ENCODE data around the gene AK1. TPM values are rescaled to one million over a fixed set of nuclear protein-coding genes. Genes with fewer than 3 reads are reported as not detected.

Gene AK1
- total and polyA plus RNA-seq, 9 of the 15 experiments (the other 6 are each of a cell fraction or from before 2014, with no cell fraction given), result 10.1 to 71.8 (median 39.0) TPM

DNA sequence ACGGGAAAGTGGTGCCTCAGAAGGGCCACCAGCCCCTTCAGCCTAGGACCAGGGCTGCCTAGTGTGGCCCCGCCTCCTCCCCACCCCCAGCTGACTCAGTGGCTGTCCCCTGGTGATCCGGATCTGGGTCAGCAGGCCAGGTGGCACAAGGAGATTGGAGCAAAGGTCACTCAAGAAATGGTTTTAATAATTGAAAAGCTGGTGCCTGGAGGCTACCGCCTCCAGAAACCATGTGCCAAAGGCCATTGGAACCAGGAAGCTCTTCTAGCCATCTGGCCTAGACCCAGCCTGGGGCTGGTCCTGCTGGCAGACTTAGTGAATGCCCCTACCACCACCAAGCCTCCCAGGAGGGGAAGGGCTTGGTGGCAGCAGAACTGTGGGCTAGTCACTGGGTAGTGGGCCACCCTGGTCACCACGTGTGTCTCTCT is 37.9 kb upstream of the AK1 start:
- CTCF ChIA-PET (ENCODE audit: low intra/inter-chr PET ratio), result interaction anchor here (0.5 kb wide), 1 partner anchor 177 kb away, joined by 4 read pairs; no protein-coding TSS in a partner anchor
- intact Hi-C loops (cut with micrococcal nuclease) (loop anchor here (5.0 to 10.0 kb wide), 2 partner anchors 48 to 411 kb away; no protein-coding TSS in a partner anchor), in situ Hi-C loops (cut with MboI) (loop anchor here (5.0 to 25.0 kb wide), 3 partner anchors 178 to 978 kb away; partner anchors contain the start of gene TOR2A)
- DNase-seq (ENCODE audit: extremely low read depth in 1 of 4, low spot score in 3 of 4), result peak in 3 of 4 experiments; percentile 43 to 61 (median 55)
- H3K9me3 ChIP-seq (replicated peaks; ENCODE audit: control insufficient read depth, insufficient read depth, low read depth, low read length), result no peaks in the 10 kb centered on the region
- H3K27ac ChIP-seq (ENCODE audit: extremely low read depth, low read depth, low read length), result peak overlapping the region; percentile 54; the same call in 1 of the 3 replicates
- no peaks in the 10 kb centered on the region for H3K9me1 ChIP-seq (ENCODE audit: control insufficient read depth, insufficient read depth, low read length)
- no peak for ATAC-seq
- POLR2A ChIA-PET, result interaction anchor here (0.6 to 1.2 kb wide), 6 partner anchors 18 to 203 kb away, joined by 3 to 6 read pairs (median 4); no protein-coding TSS in a partner anchor
- peaks cover 48 to 68% of the 10 kb centered on the region in 2 experiments for H3K4me1 ChIP-seq (replicated peaks in 1 of 2; ENCODE audit: control insufficient read depth in 2 of 2, insufficient read depth in 2 of 2, low read length in 2 of 2)
- BruUV-seq (replicated peaks), result no TSS peak
- H3K36me3 ChIP-seq (ENCODE audit: control insufficient read depth, insufficient read depth, low read length), result peaks cover 37% of the 10 kb centered on the region; the same call in 2 of the 3 replicates
- H3K79me2 ChIP-seq (ENCODE audit: control insufficient read depth, insufficient read depth, low read length), result peaks cover 17% of the 10 kb centered on the region
- H3K9ac ChIP-seq (ENCODE audit: insufficient read depth in 1 of 2, low read depth in 2 of 2, low read length in 2 of 2), result peak overlapping the region; percentile 39 to 96; a peak in 3 of 4 replicates
- H2AFZ ChIP-seq (ENCODE audit: low read depth, low read length), result no peak overlapping the region
- WGBS (ENCODE audit: insufficient coverage, low coverage, missing lambda C conversion rate), result 34% methylated on average over 5 of the region's 5 CpGs
- H3K27me3 ChIP-seq (ENCODE audit: control insufficient read depth in 2 of 2, insufficient read depth in 2 of 2, low read length in 2 of 2), result no peaks in the 10 kb centered on the region
- H3K4me3 ChIP-seq, result peak overlapping the region; percentile 3; the same call in 1 of the 2 replicates
- peak; percentile 46 for FAIRE-seq
- H3K4me2 ChIP-seq (ENCODE audit: insufficient read depth, low read length), result peak overlapping the region; percentile 57
- no peaks in the 10 kb centered on the region for H4K20me1 ChIP-seq (replicated peaks; ENCODE audit: control insufficient read depth, insufficient read depth, low read length)
- TF ChIP-seq ZNF384 (IDR thresholded peaks at IDR 0.05; ENCODE audit: low read depth, low read length), result no peak
- no peak for TF ChIP-seq SMAD2 (IDR thresholded peaks at IDR 0.05; ENCODE audit: low read depth, low read length)
- no peak for TF ChIP-seq FOXJ2 (tag; IDR thresholded peaks at IDR 0.05)
- no peak for TF ChIP-seq GTF2E2 (tag; IDR thresholded peaks at IDR 0.05)
- TF ChIP-seq, protein P1, sequence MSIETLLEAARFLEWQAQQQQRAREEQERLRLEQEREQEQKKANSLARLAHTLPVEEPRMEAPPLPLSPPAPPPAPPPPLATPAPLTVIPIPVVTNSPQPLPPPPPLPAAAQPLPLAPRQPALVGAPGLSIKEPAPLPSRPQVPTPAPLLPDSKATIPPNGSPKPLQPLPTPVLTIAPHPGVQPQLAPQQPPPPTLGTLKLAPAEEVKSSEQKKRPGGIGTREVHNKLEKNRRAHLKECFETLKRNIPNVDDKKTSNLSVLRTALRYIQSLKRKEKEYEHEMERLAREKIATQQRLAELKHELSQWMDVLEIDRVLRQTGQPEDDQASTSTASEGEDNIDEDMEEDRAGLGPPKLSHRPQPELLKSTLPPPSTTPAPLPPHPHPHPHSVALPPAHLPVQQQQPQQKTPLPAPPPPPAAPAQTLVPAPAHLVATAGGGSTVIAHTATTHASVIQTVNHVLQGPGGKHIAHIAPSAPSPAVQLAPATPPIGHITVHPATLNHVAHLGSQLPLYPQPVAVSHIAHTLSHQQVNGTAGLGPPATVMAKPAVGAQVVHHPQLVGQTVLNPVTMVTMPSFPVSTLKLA (conservative IDR thresholded peaks at IDR 0.05), result 0 out of 4 replicates have a peak, but pooled peaks of 1 of the 2 experiments have one; percentile 28
- TF ChIP-seq NONO (IDR thresholded peaks at IDR 0.05; ENCODE audit: low read depth in 2 of 2, low read length in 1 of 2), result no peak
- TF ChIP-seq, protein P2, sequence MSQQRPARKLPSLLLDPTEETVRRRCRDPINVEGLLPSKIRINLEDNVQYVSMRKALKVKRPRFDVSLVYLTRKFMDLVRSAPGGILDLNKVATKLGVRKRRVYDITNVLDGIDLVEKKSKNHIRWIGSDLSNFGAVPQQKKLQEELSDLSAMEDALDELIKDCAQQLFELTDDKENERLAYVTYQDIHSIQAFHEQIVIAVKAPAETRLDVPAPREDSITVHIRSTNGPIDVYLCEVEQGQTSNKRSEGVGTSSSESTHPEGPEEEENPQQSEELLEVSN (IDR thresholded peaks at IDR 0.05; ENCODE audit: borderline replicate concordance in 1 of 2, extremely low read depth in 1 of 2, insufficient read depth in 1 of 2, insufficient read length in 1 of 2, low read depth in 1 of 2, low read length in 1 of 2, poor library complexity in 1 of 2, severe bottlenecking in 1 of 2), result peak in 1 of 2 experiments; percentile 27
- TF ChIP-seq, protein P3, sequence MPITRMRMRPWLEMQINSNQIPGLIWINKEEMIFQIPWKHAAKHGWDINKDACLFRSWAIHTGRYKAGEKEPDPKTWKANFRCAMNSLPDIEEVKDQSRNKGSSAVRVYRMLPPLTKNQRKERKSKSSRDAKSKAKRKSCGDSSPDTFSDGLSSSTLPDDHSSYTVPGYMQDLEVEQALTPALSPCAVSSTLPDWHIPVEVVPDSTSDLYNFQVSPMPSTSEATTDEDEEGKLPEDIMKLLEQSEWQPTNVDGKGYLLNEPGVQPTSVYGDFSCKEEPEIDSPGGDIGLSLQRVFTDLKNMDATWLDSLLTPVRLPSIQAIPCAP (CRISPR knock-in tag; IDR thresholded peaks at IDR 0.05; ENCODE audit: borderline replicate concordance), result no peak
- no peak for TF ChIP-seq GABPB1 (CRISPR knock-in tag; IDR thresholded peaks at IDR 0.05)
- TF ChIP-seq HMGN3 (IDR thresholded peaks at IDR 0.05; ENCODE audit: borderline replicate concordance, extremely low read depth, insufficient read length, low read depth, low read length), result no peak
- no peak for TF ChIP-seq TFAM (CRISPR knock-in tag; conservative IDR thresholded peaks at IDR 0.05)
- TF ChIP-seq, protein P4, sequence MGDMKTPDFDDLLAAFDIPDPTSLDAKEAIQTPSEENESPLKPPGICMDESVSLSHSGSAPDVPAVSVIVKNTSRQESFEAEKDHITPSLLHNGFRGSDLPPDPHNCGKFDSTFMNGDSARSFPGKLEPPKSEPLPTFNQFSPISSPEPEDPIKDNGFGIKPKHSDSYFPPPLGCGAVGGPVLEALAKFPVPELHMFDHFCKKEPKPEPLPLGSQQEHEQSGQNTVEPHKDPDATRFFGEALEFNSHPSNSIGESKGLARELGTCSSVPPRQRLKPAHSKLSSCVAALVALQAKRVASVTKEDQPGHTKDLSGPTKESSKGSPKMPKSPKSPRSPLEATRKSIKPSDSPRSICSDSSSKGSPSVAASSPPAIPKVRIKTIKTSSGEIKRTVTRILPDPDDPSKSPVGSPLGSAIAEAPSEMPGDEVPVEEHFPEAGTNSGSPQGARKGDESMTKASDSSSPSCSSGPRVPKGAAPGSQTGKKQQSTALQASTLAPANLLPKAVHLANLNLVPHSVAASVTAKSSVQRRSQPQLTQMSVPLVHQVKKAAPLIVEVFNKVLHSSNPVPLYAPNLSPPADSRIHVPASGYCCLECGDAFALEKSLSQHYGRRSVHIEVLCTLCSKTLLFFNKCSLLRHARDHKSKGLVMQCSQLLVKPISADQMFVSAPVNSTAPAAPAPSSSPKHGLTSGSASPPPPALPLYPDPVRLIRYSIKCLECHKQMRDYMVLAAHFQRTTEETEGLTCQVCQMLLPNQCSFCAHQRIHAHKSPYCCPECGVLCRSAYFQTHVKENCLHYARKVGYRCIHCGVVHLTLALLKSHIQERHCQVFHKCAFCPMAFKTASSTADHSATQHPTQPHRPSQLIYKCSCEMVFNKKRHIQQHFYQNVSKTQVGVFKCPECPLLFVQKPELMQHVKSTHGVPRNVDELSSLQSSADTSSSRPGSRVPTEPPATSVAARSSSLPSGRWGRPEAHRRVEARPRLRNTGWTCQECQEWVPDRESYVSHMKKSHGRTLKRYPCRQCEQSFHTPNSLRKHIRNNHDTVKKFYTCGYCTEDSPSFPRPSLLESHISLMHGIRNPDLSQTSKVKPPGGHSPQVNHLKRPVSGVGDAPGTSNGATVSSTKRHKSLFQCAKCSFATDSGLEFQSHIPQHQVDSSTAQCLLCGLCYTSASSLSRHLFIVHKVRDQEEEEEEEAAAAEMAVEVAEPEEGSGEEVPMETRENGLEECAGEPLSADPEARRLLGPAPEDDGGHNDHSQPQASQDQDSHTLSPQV (IDR thresholded peaks at IDR 0.05), result 0 out of 2 replicates have a peak, but pooled peaks have one; percentile 53
